DMS153 (cell line): ENCODE results near the gene SHC1.

ENCODE experiments used
- DNase-seq: peaks from one replicate; lab custom pipeline; 2025; lab: John Stamatoyannopoulos, UW

Gene SHC1

GRCh38 chr1:155008015-155008941 lies 37.7 kb upstream of the SHC1 start:
- DNase-seq, result no peak

- no peak for DNase-seq
Measured at GRCh38 chr1:155007251-155007828, 36.8 kb upstream of the SHC1 start.

- no peak for DNase-seq
Measured at GRCh38 chr1:155006601-155007101, 36.1 kb upstream of the SHC1 start.

GRCh38 chr1:155005076-155006011 lies 34.8 kb upstream of the SHC1 start:
- no peak for DNase-seq

- DNase-seq, result no peak
Measured at GRCh38 chr1:155004352-155005075, 34.0 kb upstream of the SHC1 start.

- DNase-seq, result peak; percentile 30
Measured at GRCh38 chr1:155003766-155004351, 33.3 kb upstream of the SHC1 start.

GRCh38 chr1:155003227-155003765 lies 32.7 kb upstream of the SHC1 start:
- no peak for DNase-seq

- no peak for DNase-seq
Measured at GRCh38 chr1:155002464-155003226, 32.1 kb upstream of the SHC1 start, which contains the start of gene ZBTB7B. ZBTB7B (plus strand) TSS chr1:155002802; CDS start chr1:155014661, 11,859 bp downstream.

GRCh38 chr1:155001675-155002463 lies 31.3 kb upstream of the SHC1 start:
- DNase-seq, result peak; percentile 99

- no peak for DNase-seq
Measured at GRCh38 chr1:155001425-155001674, 30.8 kb upstream of the SHC1 start.

- DNase-seq, result peak; percentile 96
Measured at GRCh38 chr1:155000726-155001424, 30.3 kb upstream of the SHC1 start.

GRCh38 chr1:155000411-155000725 lies 29.8 kb upstream of the SHC1 start:
- no peak for DNase-seq

- peak; percentile 52 for DNase-seq
Measured at GRCh38 chr1:154999571-155000410, 29.2 kb upstream of the SHC1 start.

GRCh38 chr1:154998818-154999570 lies 28.4 kb upstream of the SHC1 start:
- DNase-seq, result peak; percentile 54

GRCh38 chr1:154998201-154998780 lies 27.7 kb upstream of the SHC1 start:
- no peak for DNase-seq

- DNase-seq, result no peak
Measured at GRCh38 chr1:154996966-154997701, 26.6 kb upstream of the SHC1 start.
